ENCODE data around the gene FBXL15.
A peak's percentile ranks its signal among the peaks of the same experiment; 100 is the strongest.
"Not testable (repeated sequence)": the region's sequence is repeated elsewhere in the genome, so short reads cannot be mapped to it uniquely, and the experiment has no call there.

The FBXL15 gene

GRCh38 chr10:102432162-102432950 is 11.7 kb downstream of the FBXL15 start, which contains the start of gene CUEDC2:
Gene CUEDC2 (minus strand): TSS chr10:102432574. CDS start chr10:102425188, 7,386 bp downstream.
- DNase-seq = peak; percentile 59

GRCh38 chr10:102433619-102434046 is 13.0 kb downstream of the FBXL15 start:
- DNase-seq = no peak

GRCh38 chr10:102434394-102435132 is 13.9 kb downstream of the FBXL15 start:
- DNase-seq = no peak

GRCh38 chr10:102435133-102435497 is 14.5 kb downstream of the FBXL15 start:
- DNase-seq = no peak

GRCh38 chr10:102435529-102436233 is 15.0 kb downstream of the FBXL15 start:
- no peak for DNase-seq

- no peak for DNase-seq
These were observed 15.7 kb downstream of the FBXL15 start for GRCh38 chr10:102436312-102436711.

- no peak for DNase-seq
These were observed 16.9 kb downstream of the FBXL15 start for GRCh38 chr10:102437515-102437914.

- no peak for DNase-seq
These were observed 17.7 kb downstream of the FBXL15 start for GRCh38 chr10:102438374-102438773.

- no peak for DNase-seq
These were observed 24.2 kb downstream of the FBXL15 start for GRCh38 chr10:102444851-102445250.

GRCh38 chr10:102449321-102450123 is 28.9 kb downstream of the FBXL15 start:
- DNase-seq = peak; percentile 17

GRCh38 chr10:102450124-102450373 is 29.4 kb downstream of the FBXL15 start:
- DNase-seq = no peak

GRCh38 chr10:102450374-102451104 is 29.9 kb downstream of the FBXL15 start:
- DNase-seq = peak; percentile 6

GRCh38 chr10:102451105-102451969 is 30.7 kb downstream of the FBXL15 start, which contains the start of gene C10orf95:
Gene C10orf95 (minus strand): TSS chr10:102451543. CDS start chr10:102451093, 450 bp downstream.
- no peak for DNase-seq

- no peak for DNase-seq
These were observed 32.2 kb downstream of the FBXL15 start for GRCh38 chr10:102452672-102453340.

- no peak for DNase-seq
These were observed 32.9 kb downstream of the FBXL15 start for GRCh38 chr10:102453502-102453901.

- not testable (repeated sequence) for DNase-seq
These were observed 34.2 kb downstream of the FBXL15 start for GRCh38 chr10:102454662-102455487.

- no peak for DNase-seq
These were observed 35.3 kb downstream of the FBXL15 start for GRCh38 chr10:102455893-102456471.

GRCh38 chr10:102457591-102458150 is 37.0 kb downstream of the FBXL15 start:
- no peak for DNase-seq

GRCh38 chr10:102458656-102459055 is 38.0 kb downstream of the FBXL15 start:
- DNase-seq = no peak

Data from NCI-H1417 treated with DMSO at 0.1 percent for 48 hours (cell line).